BLaER1 (cell line): ENCODE results near the gene DDO.

Source experiments
- H3K27ac ChIP-seq: shearing (Covaris generic); formaldehyde crosslinking; 2 replicates; pipeline ENCODE4 v1.8.1; 2022
- H3K27me3 ChIP-seq: shearing (Covaris generic); formaldehyde crosslinking; 2 replicates; pipeline ENCODE4 v1.8.1; 2022
- H3K36me3 ChIP-seq: shearing (Covaris generic); formaldehyde crosslinking; 2 replicates; pipeline ENCODE4 v1.8.1; 2022
- H3K4me1 ChIP-seq: shearing (Covaris generic); formaldehyde crosslinking; 2 replicates; pipeline ENCODE4 v1.8.1; 2022
- H3K4me2 ChIP-seq: shearing (Covaris generic); formaldehyde crosslinking; 2 replicates; pipeline ENCODE4 v1.8.1; 2022
- H3K4me3 ChIP-seq: shearing (Covaris generic); formaldehyde crosslinking; 2 replicates; pipeline ENCODE4 v1.8.1; 2022
- H3K9ac ChIP-seq: shearing (Covaris generic); formaldehyde crosslinking; 2 replicates; pipeline ENCODE4 v1.8.1; 2022
- H3K9me3 ChIP-seq: shearing (Covaris generic); formaldehyde crosslinking; 2 replicates; pipeline ENCODE4 v1.8.1; 2022
- H4K20me1 ChIP-seq: shearing (Covaris generic); formaldehyde crosslinking; 2 replicates; pipeline ENCODE4 v1.8.1; 2022
- Cebpa-rat ChIP-seq: shearing (Covaris generic); IDR thresholded peaks from 2 replicates; pipeline ENCODE4 v1.8.1; 2022

DDO gene

GRCh38 chr6:110447761-110448160, 32.4 kb upstream of the DDO start:
- TF ChIP-seq Cebpa-rat = no peak
- no peak overlapping the region for H3K9ac ChIP-seq
- no peaks in the 10 kb centered on the region for H3K27me3 ChIP-seq
- peaks cover 20% of the 10 kb centered on the region for H3K36me3 ChIP-seq
- H3K4me2 ChIP-seq = peak overlapping the region; percentile 78
- peaks cover 46% of the 10 kb centered on the region for H3K4me1 ChIP-seq
- peaks cover 4% of the 10 kb centered on the region for H3K9me3 ChIP-seq
- H3K4me3 ChIP-seq = no peak overlapping the region
- no peaks in the 10 kb centered on the region for H4K20me1 ChIP-seq
- no peak overlapping the region for H3K27ac ChIP-seq

- Histone ChIP-seq H3K27me3 (no peaks in the 10 kb centered on the region), H3K27ac (no peak overlapping the region), H3K4me1 (peaks cover 39% of the 10 kb centered on the region), H3K36me3 (peaks cover 33% of the 10 kb centered on the region), H3K4me2 (no peak overlapping the region), H3K9ac (no peak overlapping the region), H3K4me3 (no peak overlapping the region), H3K9me3 (peaks cover 10% of the 10 kb centered on the region), H4K20me1 (no peaks in the 10 kb centered on the region)
- TF ChIP-seq Cebpa-rat = no peak
Measured at GRCh38 chr6:110446405-110446804, 31.0 kb upstream of the DDO start.

GRCh38 chr6:110440026-110440425, 24.7 kb upstream of the DDO start:
- Histone ChIP-seq H3K9me3 (peaks cover 5% of the 10 kb centered on the region; the same call in 1 of the 2 replicates), H3K4me1 (peaks cover 21% of the 10 kb centered on the region), H3K36me3 (peaks cover 27% of the 10 kb centered on the region), H3K27ac (no peak overlapping the region), H3K27me3 (no peaks in the 10 kb centered on the region), H4K20me1 (no peaks in the 10 kb centered on the region), H3K4me2 (no peak overlapping the region), H3K4me3 (no peak overlapping the region), H3K9ac (no peak overlapping the region)
- no peak for TF ChIP-seq Cebpa-rat

GRCh38 chr6:110439356-110439755, 24.0 kb upstream of the DDO start:
- Histone ChIP-seq H3K36me3 (peaks cover 32% of the 10 kb centered on the region), H3K4me1 (peaks cover 21% of the 10 kb centered on the region), H3K4me2 (peak overlapping the region; percentile 71), H3K9me3 (peaks cover 5% of the 10 kb centered on the region; the same call in 1 of the 2 replicates), H3K4me3 (no peak overlapping the region), H3K9ac (no peak overlapping the region), H3K27me3 (no peaks in the 10 kb centered on the region), H3K27ac (no peak overlapping the region), H4K20me1 (no peaks in the 10 kb centered on the region)
- TF ChIP-seq Cebpa-rat = no peak

- Histone ChIP-seq H4K20me1 (no peaks in the 10 kb centered on the region), H3K36me3 (peaks cover 29% of the 10 kb centered on the region), H3K9me3 (no peaks in the 10 kb centered on the region), H3K4me3 (no peak overlapping the region), H3K4me2 (no peak overlapping the region), H3K4me1 (peaks cover 32% of the 10 kb centered on the region), H3K9ac (no peak overlapping the region), H3K27me3 (no peaks in the 10 kb centered on the region), H3K27ac (no peak overlapping the region)
- no peak for TF ChIP-seq Cebpa-rat
Measured at GRCh38 chr6:110434961-110435602, 19.7 kb upstream of the DDO start.

GRCh38 chr6:110432285-110432900, 17.0 kb upstream of the DDO start:
- Histone ChIP-seq H4K20me1 (no peaks in the 10 kb centered on the region), H3K27me3 (no peaks in the 10 kb centered on the region), H3K4me2 (peak overlapping the region; percentile 46), H3K9ac (no peak overlapping the region), H3K27ac (no peak overlapping the region), H3K4me1 (peaks cover 26% of the 10 kb centered on the region), H3K4me3 (no peak overlapping the region), H3K36me3 (peaks cover 29% of the 10 kb centered on the region), H3K9me3 (no peaks in the 10 kb centered on the region)
- 0 out of 2 replicates have a peak, but pooled peaks have one; percentile 23 for TF ChIP-seq Cebpa-rat

- H3K27ac ChIP-seq = no peak overlapping the region
- H4K20me1 ChIP-seq = no peaks in the 10 kb centered on the region
- peaks cover 33% of the 10 kb centered on the region for H3K4me1 ChIP-seq
- no peaks in the 10 kb centered on the region for H3K27me3 ChIP-seq
- no peak for TF ChIP-seq Cebpa-rat
- H3K4me2 ChIP-seq = no peak overlapping the region
- H3K9me3 ChIP-seq = no peaks in the 10 kb centered on the region
- H3K36me3 ChIP-seq = peaks cover 24% of the 10 kb centered on the region
- no peak overlapping the region for H3K4me3 ChIP-seq
- no peak overlapping the region for H3K9ac ChIP-seq
Measured at GRCh38 chr6:110430741-110431140, 15.4 kb upstream of the DDO start.

GRCh38 chr6:110430236-110430635, 14.9 kb upstream of the DDO start:
- Histone ChIP-seq H3K4me2 (no peak overlapping the region), H3K9ac (no peak overlapping the region), H3K36me3 (peaks cover 22% of the 10 kb centered on the region), H3K4me1 (peaks cover 38% of the 10 kb centered on the region), H3K27ac (no peak overlapping the region), H3K9me3 (no peaks in the 10 kb centered on the region), H3K27me3 (no peaks in the 10 kb centered on the region), H3K4me3 (no peak overlapping the region), H4K20me1 (no peaks in the 10 kb centered on the region)
- no peak for TF ChIP-seq Cebpa-rat

- H4K20me1 ChIP-seq = no peaks in the 10 kb centered on the region
- peaks cover 15% of the 10 kb centered on the region for H3K36me3 ChIP-seq
- no peaks in the 10 kb centered on the region for H3K9me3 ChIP-seq
- no peak overlapping the region for H3K27ac ChIP-seq
- TF ChIP-seq Cebpa-rat = no peak
- H3K4me2 ChIP-seq = no peak overlapping the region
- no peaks in the 10 kb centered on the region for H3K27me3 ChIP-seq
- no peak overlapping the region for H3K9ac ChIP-seq
- peaks cover 53% of the 10 kb centered on the region for H3K4me1 ChIP-seq
- H3K4me3 ChIP-seq = no peak overlapping the region
Measured at GRCh38 chr6:110428153-110428552, 12.8 kb upstream of the DDO start.

GRCh38 chr6:110425816-110426215, 10.4 kb upstream of the DDO start:
- peaks cover 67% of the 10 kb centered on the region for H3K4me1 ChIP-seq

More at GRCh38 chr6:110425816-110426215, 10.4 kb upstream of the DDO start:
- Histone ChIP-seq H3K27ac (no peak overlapping the region; the same call in 1 of the 2 replicates), H4K20me1 (no peaks in the 10 kb centered on the region), H3K36me3 (peaks cover 6% of the 10 kb centered on the region), H3K9me3 (no peaks in the 10 kb centered on the region; the same call in 1 of the 2 replicates), H3K27me3 (no peaks in the 10 kb centered on the region), H3K9ac (no peak overlapping the region), H3K4me2 (peak overlapping the region; percentile 83), H3K4me3 (no peak overlapping the region)
- TF ChIP-seq Cebpa-rat = no peak
